Neutrophil (primary cell): ENCODE measurements around the gene IL17A.

Experiments used
- H3K27ac ChIP-seq: fragments of 200-600 bp; sonication (generic); 2 replicates; pipeline ENCODE4 v1.5.1; 2016; ENCODE audit warnings: mild to moderate bottlenecking, moderate library complexity
- H3K27me3 ChIP-seq: fragments of 200-600 bp; sonication (generic); 2 replicates; pipeline ENCODE4 v1.6.0; 2016; ENCODE audit warnings: mild to moderate bottlenecking
- H3K36me3 ChIP-seq: fragments of 200-600 bp; sonication (generic); 2 replicates; pipeline ENCODE4 v1.5.1; 2017
- H3K4me1 ChIP-seq, 2 experiments: fragments of 200-600 bp in 1 of 2; sonication (generic) in 1 of 2; 1 replicate in 1 of 2; 2 replicates in 1 of 2; pipeline versions ENCODE4 v1.5.1 to v1.6.1; 2013 to 2016; ENCODE audit warnings: low read depth in 1 of 2, low read length in 1 of 2, mild to moderate bottlenecking in 1 of 2, moderate library complexity in 1 of 2; ENCODE audit not compliant: control insufficient read depth in 1 of 2, insufficient read depth in 1 of 2
- H3K4me3 ChIP-seq, 2 experiments: fragments of 200-600 bp in 1 of 2; sonication (generic) in 1 of 2; 1 replicate in 1 of 2; 2 replicates in 1 of 2; pipeline ENCODE4 v1.5.1; 2013 to 2016; ENCODE audit warnings: low read depth in 1 of 2, low read length in 1 of 2, mild to moderate bottlenecking in 1 of 2, moderate library complexity in 1 of 2
- H3K9me3 ChIP-seq: fragments of 200-600 bp; sonication (generic); 2 replicates; pipeline ENCODE4 v1.5.1; 2016
- TF ChIP-seq, protein P1 (sequence below): fragments of 200-600 bp; sonication (generic); IDR thresholded peaks from 2 replicates; pipeline ENCODE4 v1.5.1; 2016; ENCODE audit warnings: antibody characterized with exemption

Gene IL17A

DNA sequence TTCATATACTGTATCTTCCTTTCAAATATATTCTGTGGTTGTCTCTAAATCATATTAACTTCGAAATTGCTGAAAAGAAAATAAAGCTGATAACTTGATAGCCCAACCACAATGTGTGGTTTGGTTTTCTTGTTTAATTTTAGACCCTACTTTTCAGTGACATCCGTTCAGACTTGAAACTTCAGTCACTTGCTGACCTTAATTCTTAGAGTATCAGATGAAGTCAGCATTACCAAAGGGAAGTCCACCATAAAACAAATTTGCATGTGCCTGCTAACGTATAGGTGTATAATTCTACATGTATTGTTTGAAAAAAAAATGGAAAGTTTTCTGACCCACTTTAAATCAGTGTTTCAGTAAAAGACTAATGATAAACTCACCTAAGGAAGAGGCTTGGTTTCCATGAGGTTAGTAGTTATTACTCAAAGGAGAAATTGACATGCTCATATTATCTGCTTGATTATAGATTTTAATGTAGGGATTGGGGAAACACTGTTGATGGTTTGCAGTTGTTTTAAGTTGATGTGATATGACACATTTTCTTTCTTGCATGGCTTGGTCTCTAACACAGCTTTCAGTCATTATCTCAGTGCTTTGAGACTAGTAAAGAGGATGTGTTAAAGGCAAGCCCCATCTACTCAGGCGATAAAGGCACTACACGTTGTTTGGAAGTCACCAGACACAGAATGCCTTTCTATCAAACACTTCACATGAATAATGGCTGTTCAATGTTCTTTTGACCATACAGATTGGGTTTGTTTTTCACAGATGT lies 5.2 kb upstream of the IL17A start:
- TF ChIP-seq, protein P1, sequence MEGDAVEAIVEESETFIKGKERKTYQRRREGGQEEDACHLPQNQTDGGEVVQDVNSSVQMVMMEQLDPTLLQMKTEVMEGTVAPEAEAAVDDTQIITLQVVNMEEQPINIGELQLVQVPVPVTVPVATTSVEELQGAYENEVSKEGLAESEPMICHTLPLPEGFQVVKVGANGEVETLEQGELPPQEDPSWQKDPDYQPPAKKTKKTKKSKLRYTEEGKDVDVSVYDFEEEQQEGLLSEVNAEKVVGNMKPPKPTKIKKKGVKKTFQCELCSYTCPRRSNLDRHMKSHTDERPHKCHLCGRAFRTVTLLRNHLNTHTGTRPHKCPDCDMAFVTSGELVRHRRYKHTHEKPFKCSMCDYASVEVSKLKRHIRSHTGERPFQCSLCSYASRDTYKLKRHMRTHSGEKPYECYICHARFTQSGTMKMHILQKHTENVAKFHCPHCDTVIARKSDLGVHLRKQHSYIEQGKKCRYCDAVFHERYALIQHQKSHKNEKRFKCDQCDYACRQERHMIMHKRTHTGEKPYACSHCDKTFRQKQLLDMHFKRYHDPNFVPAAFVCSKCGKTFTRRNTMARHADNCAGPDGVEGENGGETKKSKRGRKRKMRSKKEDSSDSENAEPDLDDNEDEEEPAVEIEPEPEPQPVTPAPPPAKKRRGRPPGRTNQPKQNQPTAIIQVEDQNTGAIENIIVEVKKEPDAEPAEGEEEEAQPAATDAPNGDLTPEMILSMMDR = no peak
- Histone ChIP-seq H3K9me3 (no peaks in the 10 kb centered on the region), H3K4me1 (no peaks in the 10 kb centered on the region), H3K4me3 (no peak overlapping the region), H3K27me3 (no peaks in the 10 kb centered on the region), H3K27ac (no peak overlapping the region), H3K36me3 (no peaks in the 10 kb centered on the region)

DNA sequence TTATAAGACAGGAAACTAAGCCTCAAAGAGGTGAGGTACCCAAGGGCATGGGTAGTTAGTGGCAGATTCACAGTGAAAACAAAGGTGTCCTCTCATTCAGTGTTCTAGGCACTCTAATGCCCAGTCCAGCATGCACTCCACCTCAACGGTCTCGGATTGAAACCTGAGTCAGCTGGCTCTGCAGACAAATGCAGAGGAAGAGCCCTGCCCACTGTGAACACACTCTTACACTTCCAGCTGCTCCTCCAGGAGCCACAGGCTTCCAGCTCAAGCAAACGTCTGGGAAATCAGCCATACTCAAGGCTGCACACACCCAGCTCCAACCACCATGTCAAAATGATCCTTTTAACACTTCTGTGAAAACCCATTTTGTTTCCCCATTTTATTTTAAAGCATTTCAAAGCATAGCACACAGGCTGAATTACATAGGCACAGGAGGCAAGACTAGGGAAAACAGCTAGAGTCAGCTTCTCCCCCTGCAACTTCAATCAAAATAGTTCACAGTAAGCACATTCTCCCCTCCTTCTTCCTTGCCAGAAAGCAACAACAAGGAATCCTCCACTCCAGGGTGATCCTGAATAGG lies 3.0 kb upstream of the IL17A start:
- H3K4me1 ChIP-seq = no peaks in the 10 kb centered on the region
- no peak overlapping the region for H3K4me3 ChIP-seq
- H3K36me3 ChIP-seq = no peaks in the 10 kb centered on the region
- TF ChIP-seq, protein P1 = no peak
- H3K9me3 ChIP-seq = no peaks in the 10 kb centered on the region
- H3K27me3 ChIP-seq = no peaks in the 10 kb centered on the region
- no peak overlapping the region for H3K27ac ChIP-seq

DNA sequence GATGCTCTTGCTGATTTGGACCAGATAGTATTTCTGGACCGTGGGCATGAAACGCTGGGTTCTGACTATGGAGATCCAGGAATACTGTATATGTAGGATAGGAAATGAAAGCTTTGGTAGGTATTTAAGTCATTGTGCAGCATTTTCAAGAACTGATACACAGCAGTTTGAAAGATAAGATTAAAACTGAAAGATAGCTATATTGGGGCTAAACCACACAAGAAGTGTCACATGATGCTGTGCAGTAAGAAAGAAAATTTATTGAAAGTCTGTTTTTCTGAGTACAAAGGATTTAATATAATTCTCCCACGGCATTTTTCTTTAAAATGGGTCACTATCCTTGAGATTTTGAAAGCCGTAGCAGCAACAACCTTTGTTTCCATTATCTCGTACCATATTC lies 305 bp downstream of the IL17A start:
- H3K9me3 ChIP-seq = no peaks in the 10 kb centered on the region
- TF ChIP-seq, protein P1 = no peak
- no peaks in the 10 kb centered on the region for H3K27me3 ChIP-seq
- H3K4me1 ChIP-seq = no peaks in the 10 kb centered on the region
- H3K27ac ChIP-seq = no peak overlapping the region
- no peak overlapping the region for H3K4me3 ChIP-seq
- no peaks in the 10 kb centered on the region for H3K36me3 ChIP-seq

DNA sequence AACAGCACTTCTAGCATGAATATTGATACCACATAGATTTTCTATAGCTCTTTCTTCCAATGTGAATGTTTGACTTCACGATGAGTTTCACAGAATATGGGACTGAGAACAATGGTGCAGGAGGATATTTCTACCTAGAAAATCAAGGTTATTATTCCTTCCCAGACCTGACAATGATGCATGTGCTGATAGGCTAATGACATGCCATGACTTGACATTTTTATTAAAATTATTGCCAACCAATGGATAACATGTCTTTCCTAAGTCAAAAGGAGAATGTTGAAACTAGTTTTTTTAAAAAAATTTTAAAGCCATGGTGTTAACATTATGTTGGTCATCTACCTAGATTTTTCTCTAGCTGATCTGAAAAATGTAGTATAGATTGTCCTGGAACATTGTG lies 923 bp downstream of the IL17A start:
- no peaks in the 10 kb centered on the region for H3K36me3 ChIP-seq
- no peaks in the 10 kb centered on the region for H3K27me3 ChIP-seq
- no peaks in the 10 kb centered on the region for H3K9me3 ChIP-seq
- no peak overlapping the region for H3K4me3 ChIP-seq
- H3K4me1 ChIP-seq = no peaks in the 10 kb centered on the region
- no peak overlapping the region for H3K27ac ChIP-seq
- TF ChIP-seq, protein P1 = no peak

DNA sequence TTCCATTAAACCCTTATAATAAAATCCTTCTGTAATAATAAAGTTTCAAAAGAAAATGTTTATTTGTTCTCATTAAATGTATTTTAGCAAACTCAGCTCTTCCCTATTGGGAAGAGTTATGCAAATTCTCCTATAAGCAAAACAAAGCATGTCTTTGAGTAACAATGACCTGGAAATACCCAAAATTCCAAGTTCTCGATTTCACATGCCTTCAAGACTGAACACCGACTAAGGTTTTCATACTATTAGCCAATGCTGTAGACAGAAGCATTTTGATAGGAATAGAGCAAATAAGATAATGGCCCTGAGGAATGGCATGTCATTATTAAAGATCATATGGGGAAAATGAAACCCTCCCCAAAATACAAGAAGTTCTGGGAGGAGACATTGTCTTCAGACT lies 3.8 kb downstream of the IL17A start:
- Histone ChIP-seq H3K4me3 (no peak overlapping the region), H3K36me3 (no peaks in the 10 kb centered on the region), H3K4me1 (no peaks in the 10 kb centered on the region), H3K27me3 (no peaks in the 10 kb centered on the region), H3K9me3 (no peaks in the 10 kb centered on the region), H3K27ac (no peak overlapping the region)
- TF ChIP-seq, protein P1 = no peak
